Ishikawa (cell line): ENCODE measurements around the gene EIF1AD.

Experiments used
- CREB1 ChIP-seq: IDR thresholded peaks from 2 replicates; pipeline ENCODE4 v1.6.1; 2012; ENCODE audit warnings: low read depth
- EP300 ChIP-seq: IDR thresholded peaks from 2 replicates; pipeline ENCODE4 v1.6.1; 2012; ENCODE audit warnings: borderline replicate concordance
- FOXM1 ChIP-seq: IDR thresholded peaks from 2 replicates; pipeline ENCODE4 v1.6.1; 2012; ENCODE audit warnings: low read depth, borderline replicate concordance
- NFIC ChIP-seq: IDR thresholded peaks from 2 replicates; pipeline ENCODE4 v1.6.1; 2012
- TAF1 ChIP-seq: IDR thresholded peaks from 2 replicates; pipeline ENCODE4 v1.6.1; 2012; ENCODE audit warnings: low read depth, mild to moderate bottlenecking
- TCF12 ChIP-seq: IDR thresholded peaks from 2 replicates; pipeline ENCODE4 v1.6.1; 2012; ENCODE audit warnings: low read depth
- YY1 ChIP-seq: IDR thresholded peaks from 2 replicates; pipeline ENCODE4 v1.6.1; 2012; ENCODE audit warnings: low read depth
- ZBTB7A ChIP-seq: IDR thresholded peaks from 2 replicates; pipeline ENCODE4 v1.6.1; 2012; ENCODE audit warnings: low read depth
- TF ChIP-seq, protein P1 (sequence below): IDR thresholded peaks from 2 replicates; pipeline ENCODE4 v1.6.1; 2012
- TF ChIP-seq, protein P2 (sequence below): IDR thresholded peaks from 2 replicates; pipeline ENCODE4 v1.6.1; 2012; ENCODE audit warnings: low read depth, mild to moderate bottlenecking

DNA sequence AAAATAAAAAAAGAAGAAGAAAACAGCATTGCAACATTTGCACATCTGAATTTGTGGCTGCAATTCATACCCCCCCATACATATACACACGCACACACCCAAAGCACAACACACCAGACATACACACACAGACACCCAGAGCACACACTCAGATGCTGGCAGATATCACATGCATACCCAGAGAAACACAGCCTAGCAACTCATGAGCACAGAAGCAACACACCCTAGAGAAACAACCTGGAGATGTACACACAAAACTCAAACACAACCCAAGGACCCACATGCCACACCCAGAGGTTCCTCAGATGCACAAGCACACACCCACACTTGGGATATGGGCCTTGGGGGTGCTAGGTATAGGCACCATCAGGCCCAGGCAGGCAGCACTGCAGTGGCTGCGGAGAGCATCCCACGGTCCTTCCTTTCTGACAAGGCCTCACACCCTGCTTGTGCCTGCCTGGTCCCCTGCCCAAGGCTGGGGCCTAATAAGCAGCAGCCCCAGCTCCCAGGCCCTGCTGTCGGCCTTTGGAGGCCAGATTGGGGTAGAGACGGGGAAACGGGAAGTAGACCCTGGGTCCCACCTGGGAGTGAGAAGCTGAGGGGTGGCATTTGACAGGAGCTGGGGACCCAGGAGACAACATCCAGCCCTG is 13.0 kb upstream of the EIF1AD start:
- TF ChIP-seq, protein P1, sequence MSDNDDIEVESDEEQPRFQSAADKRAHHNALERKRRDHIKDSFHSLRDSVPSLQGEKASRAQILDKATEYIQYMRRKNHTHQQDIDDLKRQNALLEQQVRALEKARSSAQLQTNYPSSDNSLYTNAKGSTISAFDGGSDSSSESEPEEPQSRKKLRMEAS = no peak
- TF ChIP-seq TCF12 (no peak), TAF1 (no peak), YY1 (no peak), NFIC (no peak), EP300 (no peak), CREB1 (no peak), FOXM1 (no peak), ZBTB7A (no peak)
- TF ChIP-seq, protein P2, sequence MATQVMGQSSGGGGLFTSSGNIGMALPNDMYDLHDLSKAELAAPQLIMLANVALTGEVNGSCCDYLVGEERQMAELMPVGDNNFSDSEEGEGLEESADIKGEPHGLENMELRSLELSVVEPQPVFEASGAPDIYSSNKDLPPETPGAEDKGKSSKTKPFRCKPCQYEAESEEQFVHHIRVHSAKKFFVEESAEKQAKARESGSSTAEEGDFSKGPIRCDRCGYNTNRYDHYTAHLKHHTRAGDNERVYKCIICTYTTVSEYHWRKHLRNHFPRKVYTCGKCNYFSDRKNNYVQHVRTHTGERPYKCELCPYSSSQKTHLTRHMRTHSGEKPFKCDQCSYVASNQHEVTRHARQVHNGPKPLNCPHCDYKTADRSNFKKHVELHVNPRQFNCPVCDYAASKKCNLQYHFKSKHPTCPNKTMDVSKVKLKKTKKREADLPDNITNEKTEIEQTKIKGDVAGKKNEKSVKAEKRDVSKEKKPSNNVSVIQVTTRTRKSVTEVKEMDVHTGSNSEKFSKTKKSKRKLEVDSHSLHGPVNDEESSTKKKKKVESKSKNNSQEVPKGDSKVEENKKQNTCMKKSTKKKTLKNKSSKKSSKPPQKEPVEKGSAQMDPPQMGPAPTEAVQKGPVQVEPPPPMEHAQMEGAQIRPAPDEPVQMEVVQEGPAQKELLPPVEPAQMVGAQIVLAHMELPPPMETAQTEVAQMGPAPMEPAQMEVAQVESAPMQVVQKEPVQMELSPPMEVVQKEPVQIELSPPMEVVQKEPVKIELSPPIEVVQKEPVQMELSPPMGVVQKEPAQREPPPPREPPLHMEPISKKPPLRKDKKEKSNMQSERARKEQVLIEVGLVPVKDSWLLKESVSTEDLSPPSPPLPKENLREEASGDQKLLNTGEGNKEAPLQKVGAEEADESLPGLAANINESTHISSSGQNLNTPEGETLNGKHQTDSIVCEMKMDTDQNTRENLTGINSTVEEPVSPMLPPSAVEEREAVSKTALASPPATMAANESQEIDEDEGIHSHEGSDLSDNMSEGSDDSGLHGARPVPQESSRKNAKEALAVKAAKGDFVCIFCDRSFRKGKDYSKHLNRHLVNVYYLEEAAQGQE = no peak
